HG03469 (cell line): ENCODE measurements around the gene NEK5.
"Not testable (repeated sequence)": the region's sequence is repeated elsewhere in the genome, so short reads cannot be mapped to it uniquely, and the experiment has no call there.

Experiments used
- ATAC-seq: cut with Tn5 transposase; IDR thresholded peaks from one replicate; pipeline ENCODE4 v1.9.1; 2021; ENCODE audit warnings: mild to moderate bottlenecking, moderate library complexity, moderate number of reproducible peaks; ENCODE audit not compliant: unreplicated experiment

The NEK5 gene

GRCh38 chr13:52147225-52147624 is 18.4 kb upstream of the NEK5 start:
- ATAC-seq: no peak

- no peak for ATAC-seq
Measured at GRCh38 chr13:52141299-52141698, 12.4 kb upstream of the NEK5 start.

- no peak for ATAC-seq
Measured at GRCh38 chr13:52137489-52137888, 8.6 kb upstream of the NEK5 start.

- no peak for ATAC-seq
Measured at GRCh38 chr13:52136763-52137162, 7.9 kb upstream of the NEK5 start.

- no peak for ATAC-seq
Measured at GRCh38 chr13:52130641-52131040, 1.8 kb upstream of the NEK5 start.

GRCh38 chr13:52127783-52128702 is 830 bp downstream of the NEK5 start:
- no peak for ATAC-seq

GRCh38 chr13:52127378-52127777 is 1.5 kb downstream of the NEK5 start:
- no peak for ATAC-seq

- ATAC-seq: no peak
Measured at GRCh38 chr13:52125547-52125946, 3.3 kb downstream of the NEK5 start.

- ATAC-seq: no peak
Measured at GRCh38 chr13:52118595-52118994, 10.3 kb downstream of the NEK5 start.

GRCh38 chr13:52118095-52118494 is 10.8 kb downstream of the NEK5 start:
- ATAC-seq: no peak

GRCh38 chr13:52112591-52112990 is 16.3 kb downstream of the NEK5 start:
- no peak for ATAC-seq

GRCh38 chr13:52109116-52109670 is 19.7 kb downstream of the NEK5 start:
- ATAC-seq: no peak

- no peak for ATAC-seq
Measured at GRCh38 chr13:52105841-52106240, 23.0 kb downstream of the NEK5 start.

GRCh38 chr13:52104624-52105023 is 24.2 kb downstream of the NEK5 start:
- no peak for ATAC-seq

GRCh38 chr13:52103386-52103785 is 25.5 kb downstream of the NEK5 start:
- no peak for ATAC-seq

GRCh38 chr13:52102423-52102822 is 26.4 kb downstream of the NEK5 start:
- not testable (repeated sequence) for ATAC-seq

- ATAC-seq: no peak
Measured at GRCh38 chr13:52097197-52097596, 31.7 kb downstream of the NEK5 start.

GRCh38 chr13:52096748-52097147 is 32.1 kb downstream of the NEK5 start:
- no peak for ATAC-seq

GRCh38 chr13:52096062-52096461 is 32.8 kb downstream of the NEK5 start:
- no peak for ATAC-seq

GRCh38 chr13:52092087-52092486 is 36.8 kb downstream of the NEK5 start:
- ATAC-seq: no peak

GRCh38 chr13:52091473-52091872 is 37.4 kb downstream of the NEK5 start:
- no peak for ATAC-seq

GRCh38 chr13:52085421-52085820 is 43.5 kb downstream of the NEK5 start:
- no peak for ATAC-seq
